Measurements from ENCODE around the gene OR2A2.

Gene OR2A2

GRCh38 chr7:144144426-144144825, 35.0 kb downstream of the OR2A2 start:
- no peak for DNase-seq

- no peak for DNase-seq
Observed at GRCh38 chr7:144148224-144148827, 38.9 kb downstream of the OR2A2 start.

GRCh38 chr7:144158861-144159260, 49.5 kb downstream of the OR2A2 start:
- no peak for DNase-seq
